ENCODE results near the gene CAMK1D. TPM values are rescaled to one million over a fixed set of nuclear protein-coding genes. Genes with fewer than 3 reads are reported as not detected.

The CAMK1D gene
- total and polyA plus RNA-seq, 2 of the 8 experiments (the other 6 are each of a cell fraction or from before 2014, with no cell fraction given) = 3.5 to 10.6 TPM

- Histone ChIP-seq H2BK5ac (ENCODE audit: low read depth, low read length) (no peak overlapping the region), H2BK120ac (replicated peaks; ENCODE audit: low read depth, low read length) (no peak overlapping the region), H3K79me1 (ENCODE audit: low read depth, low read length) (no peaks in the 10 kb centered on the region), H2AFZ (ENCODE audit: low read length) (no peak overlapping the region), H3K23me2 (ENCODE audit: low read depth, low read length) (no peaks in the 10 kb centered on the region), H3K18ac (ENCODE audit: extremely low read depth, low read length) (no peak overlapping the region), H2AK5ac (ENCODE audit: low read depth, low read length) (no peak overlapping the region), H3K27ac (ENCODE audit: low read depth, low read length) (no peak overlapping the region), H3K56ac (replicated peaks; ENCODE audit: insufficient read length, low read depth, low read length) (no peak overlapping the region), H3K23ac (ENCODE audit: insufficient read length) (no peak overlapping the region), H4K91ac (replicated peaks; ENCODE audit: insufficient read length, low read length) (no peak overlapping the region), H3K36me3 (ENCODE audit: control insufficient read depth in 2 of 4, insufficient read depth in 4 of 4, low read length in 3 of 4) (no peaks in the 10 kb centered on the region), H2BK12ac (ENCODE audit: low read depth, low read length) (no peak overlapping the region), H3K79me2 (ENCODE audit: control insufficient read depth in 1 of 2, insufficient read depth in 2 of 2, low read length in 2 of 2) (no peaks in the 10 kb centered on the region), H3K9me3 (ENCODE audit: insufficient read depth in 2 of 2, low read depth in 1 of 2, low read length in 1 of 2) (no peaks in the 10 kb centered on the region), H2BK20ac (ENCODE audit: low read length) (no peak overlapping the region), H4K20me1 (replicated peaks in 1 of 2; ENCODE audit: control insufficient read depth in 1 of 2, insufficient read depth in 2 of 2, low read length in 2 of 2) (no peaks in the 10 kb centered on the region), H3K14ac (ENCODE audit: insufficient read length) (no peak overlapping the region), H2BK15ac (ENCODE audit: low read length) (no peak overlapping the region), H3K27me3 (replicated peaks in 1 of 4; ENCODE audit: control insufficient read depth in 3 of 4, extremely low read depth in 1 of 4, insufficient read depth in 3 of 4, low read length in 3 of 4) (no peaks in the 10 kb centered on the region), H4K5ac (ENCODE audit: insufficient read length, low read depth, low read length) (no peak overlapping the region), H3K4me3 (ENCODE audit: extremely low read depth in 1 of 4, insufficient read depth in 2 of 4, low read depth in 3 of 4, low read length in 4 of 4) (no peak overlapping the region), H3K4ac (replicated peaks; ENCODE audit: insufficient read length, low read depth, low read length) (no peak overlapping the region), H3K4me2 (ENCODE audit: insufficient read depth in 1 of 2, low read depth in 2 of 2, low read length in 2 of 2) (no peak overlapping the region), H3K4me1 (replicated peaks in 1 of 4; ENCODE audit: control insufficient read depth in 3 of 4, insufficient read depth in 4 of 4, low read length in 3 of 4) (peaks cover 0 to 3% (median 0%) of the 10 kb centered on the region in 4 experiments; a peak in 2 of 7 replicates), H3K9ac (replicated peaks in 1 of 4; ENCODE audit: extremely low read depth in 1 of 4, low read depth in 3 of 4, low read length in 3 of 4) (no peak overlapping the region), H4K8ac (ENCODE audit: extremely low read depth, insufficient read depth, low read length) (no peak overlapping the region)
- ChIA-PET POLR2A (ENCODE audit: partially characterized antibody) (no interaction called here), CTCF (ENCODE audit: partially characterized antibody) (interaction anchor here (0.9 kb wide), 1 partner anchor 20 kb away, joined by 3 read pairs; no protein-coding TSS in a partner anchor)
- DNase-seq (ENCODE audit: low read depth in 1 of 2, low spot score in 2 of 2) = no peak
- no peak for FAIRE-seq
- 92% methylated on average over 5 of the region's 6 CpGs; no CpG with 5 or more reads in 1 of the 2 experiments for WGBS, 2 experiments (ENCODE audit: extremely low coverage in 1 of 2, insufficient coverage in 1 of 2, insufficient read length in 1 of 2, insufficient replicate concordance in 2 of 2, low coverage in 1 of 2, low lambda C conversion rate in 2 of 2, missing lambda C conversion rate in 1 of 2)
- TF ChIP-seq POLR2AphosphoS5 (IDR thresholded peaks at IDR 0.05; ENCODE audit: low read depth, low read length) = no peak
- TF ChIP-seq PHF8 (conservative IDR thresholded peaks at IDR 0.05; ENCODE audit: low read depth, low read length) = no peak
- no peak for TF ChIP-seq RFX5 (IDR thresholded peaks at IDR 0.05; ENCODE audit: borderline replicate concordance, low read depth, low read length)
- no peak for TF ChIP-seq USF2 (IDR thresholded peaks at IDR 0.05; ENCODE audit: low read length)
- no peak for TF ChIP-seq MAFK (IDR thresholded peaks at IDR 0.05; ENCODE audit: low read depth, low read length)
- TF ChIP-seq KDM4A (IDR thresholded peaks at IDR 0.05; ENCODE audit: low read depth, low read length, severe bottlenecking) = no peak
- TF ChIP-seq SRF (IDR thresholded peaks at IDR 0.05; ENCODE audit: low read depth, low read length) = no peak
- no peak for TF ChIP-seq YY1 (IDR thresholded peaks at IDR 0.05; ENCODE audit: low read depth, low read length)
- no peak for TF ChIP-seq SIX5 (IDR thresholded peaks at IDR 0.05; ENCODE audit: low read depth, low read length)
Observed at GRCh38 chr10:12505683-12506082, 156.3 kb downstream of the CAMK1D start.

All from H1 (cell line).